ENCODE measurements around the gene EFHD1.
"Not testable (repeated sequence)": the region's sequence is repeated elsewhere in the genome, so short reads cannot be mapped to it uniquely, and the experiment has no call there.

Gene EFHD1

DNA sequence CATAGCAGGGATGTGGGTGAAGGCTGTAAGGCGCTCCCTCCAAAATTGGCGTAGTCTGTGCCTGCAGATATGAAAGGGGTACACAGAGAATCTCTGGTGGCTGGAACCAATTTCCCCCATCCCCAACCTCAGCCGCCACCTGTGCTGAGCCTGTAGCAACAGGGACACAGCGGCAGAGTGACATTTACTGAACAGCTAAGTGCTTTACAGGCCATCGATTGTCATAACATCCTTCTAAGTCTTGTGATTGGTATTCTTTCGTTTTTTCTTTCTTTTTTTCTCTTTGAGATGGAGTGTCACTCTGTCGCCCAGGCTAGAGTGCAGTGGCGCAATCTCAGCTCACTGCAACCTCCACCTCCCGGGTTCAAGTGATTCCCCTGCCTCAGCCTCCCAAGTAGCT is 12.2 kb upstream of the EFHD1 start:
- no peak for DNase-seq (ENCODE audit: low spot score)

DNA sequence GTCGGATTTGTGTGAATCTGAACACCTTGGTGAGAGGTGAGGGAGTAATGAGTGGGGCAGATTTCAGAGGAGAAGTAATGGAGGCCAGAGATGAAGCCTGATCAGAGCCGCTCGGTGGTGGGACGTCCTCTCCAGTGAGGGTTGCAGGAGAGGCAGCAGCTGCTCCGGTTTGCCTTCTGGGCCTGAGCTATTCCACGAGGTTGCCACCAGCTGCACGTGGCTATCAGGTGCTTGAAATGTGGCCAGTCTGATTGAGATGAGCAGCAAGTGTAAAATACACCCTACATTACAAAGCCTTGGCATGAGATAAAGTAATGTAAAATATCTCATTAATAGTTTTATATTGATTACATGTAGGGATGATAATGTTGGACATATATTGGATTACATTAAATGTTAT is 10.8 kb upstream of the EFHD1 start:
- no peak for DNase-seq (ENCODE audit: low spot score)

DNA sequence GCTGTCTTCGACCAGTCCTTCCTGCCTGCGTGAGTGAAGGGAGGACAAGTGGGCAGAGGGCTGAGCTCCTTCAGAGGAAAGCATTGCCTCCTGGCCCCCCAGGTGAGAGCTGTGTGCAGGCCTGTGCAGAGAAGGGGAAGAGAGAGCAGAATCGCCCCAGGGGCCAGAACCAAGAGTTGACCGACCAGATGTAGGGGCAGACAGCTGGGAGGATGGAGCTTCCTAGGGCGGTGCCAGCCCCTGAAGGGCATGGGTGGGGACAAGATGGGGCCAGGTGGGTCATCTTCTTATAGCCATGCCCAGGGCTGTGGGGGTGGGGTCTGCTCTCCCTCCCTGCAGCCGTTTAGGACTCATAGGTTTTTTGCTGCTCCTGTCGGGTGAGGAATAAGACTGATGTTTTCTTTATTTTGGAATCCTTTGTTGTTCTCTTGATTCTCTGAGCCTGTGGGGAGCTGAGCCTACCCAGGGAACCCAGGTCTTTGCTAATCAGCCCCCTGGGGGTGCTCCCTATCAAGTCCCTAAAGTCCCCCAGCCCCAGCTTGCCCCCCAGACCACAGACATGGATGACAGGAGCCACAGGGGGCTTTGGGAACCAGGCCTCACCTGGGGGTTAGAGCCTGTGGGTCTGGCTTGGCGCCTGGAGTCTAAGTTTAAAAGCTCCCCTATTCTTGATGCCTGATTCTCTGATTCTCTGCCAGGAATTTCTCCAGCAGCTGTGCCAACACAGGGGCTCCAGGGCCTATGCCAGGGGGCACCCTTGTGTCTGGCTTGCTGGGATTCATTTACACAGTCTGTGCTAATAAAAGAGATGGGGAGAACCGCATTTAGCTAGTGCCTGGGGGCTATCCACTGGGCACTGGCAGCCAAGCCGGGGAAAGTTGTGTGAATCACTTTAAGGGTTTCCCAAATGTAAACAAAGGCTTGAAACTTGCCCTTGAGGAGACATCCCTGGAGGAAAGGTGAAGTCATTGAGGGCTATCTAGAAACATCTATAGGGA is 9.3 kb upstream of the EFHD1 start:
- DNase-seq (ENCODE audit: low spot score) = no peak

DNA sequence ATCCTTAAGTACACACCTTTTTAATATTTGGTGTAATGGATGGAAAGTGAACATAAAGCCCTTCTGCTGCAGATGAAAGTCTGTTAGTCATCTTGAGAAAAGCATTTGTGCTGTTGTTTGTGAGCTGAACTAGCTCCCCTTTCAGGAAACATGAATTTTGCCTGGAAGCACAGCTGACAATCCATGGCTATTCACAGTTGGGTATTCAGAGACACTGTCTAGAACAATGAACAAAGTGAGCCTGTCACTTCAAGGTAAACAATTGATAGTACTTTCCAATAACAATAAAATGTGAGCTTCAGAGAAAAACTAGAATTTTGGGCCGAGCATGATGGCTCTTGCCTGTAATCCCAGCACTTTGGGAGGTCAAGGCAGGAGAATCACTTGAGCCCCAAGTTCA is 6.8 kb upstream of the EFHD1 start:
- no peak for DNase-seq (ENCODE audit: low spot score)

DNA sequence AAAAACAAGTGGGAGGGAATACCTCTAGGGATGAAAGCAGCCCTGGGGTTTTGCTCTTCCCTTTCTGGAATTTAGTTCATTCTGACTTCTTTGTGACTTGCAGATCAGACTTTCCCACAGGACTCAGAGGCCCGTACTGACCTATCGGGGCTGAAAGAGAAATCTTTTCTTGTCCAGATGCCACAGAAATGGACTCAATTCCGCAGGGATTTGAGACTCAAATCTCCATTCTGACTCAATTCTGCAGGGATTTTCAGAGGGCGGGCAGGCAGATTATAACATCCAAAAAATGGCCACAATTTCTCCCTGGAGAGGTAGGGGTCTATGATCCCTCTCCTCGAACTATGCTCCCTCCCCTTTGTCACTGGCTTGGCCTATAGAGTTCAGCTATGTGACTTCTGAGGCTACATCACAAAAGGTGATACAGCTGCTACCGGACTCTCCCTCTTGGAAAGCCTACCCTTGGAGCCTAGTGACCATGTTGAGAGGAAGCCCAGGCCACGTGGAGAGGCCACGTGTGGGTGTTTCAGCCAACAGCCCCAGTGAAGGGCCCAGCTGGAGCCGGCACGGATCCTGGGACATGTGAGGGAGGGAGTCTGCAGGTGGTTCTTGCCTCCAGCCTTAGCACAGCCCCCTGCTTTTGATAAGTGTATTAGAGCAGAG is 4.8 kb upstream of the EFHD1 start:
- DNase-seq (ENCODE audit: low spot score) = no peak

- no peak for DNase-seq (ENCODE audit: low spot score)
These were observed 4.3 kb upstream of the EFHD1 start for GRCh38 chr2:232629129-232629475.

GRCh38 chr2:232632229-232632903 is 1.0 kb upstream of the EFHD1 start:
- DNase-seq (ENCODE audit: low spot score) = no peak

GRCh38 chr2:232632904-232633412 is 446 bp upstream of the EFHD1 start:
- peak; percentile 46 for DNase-seq (ENCODE audit: low spot score)

DNA sequence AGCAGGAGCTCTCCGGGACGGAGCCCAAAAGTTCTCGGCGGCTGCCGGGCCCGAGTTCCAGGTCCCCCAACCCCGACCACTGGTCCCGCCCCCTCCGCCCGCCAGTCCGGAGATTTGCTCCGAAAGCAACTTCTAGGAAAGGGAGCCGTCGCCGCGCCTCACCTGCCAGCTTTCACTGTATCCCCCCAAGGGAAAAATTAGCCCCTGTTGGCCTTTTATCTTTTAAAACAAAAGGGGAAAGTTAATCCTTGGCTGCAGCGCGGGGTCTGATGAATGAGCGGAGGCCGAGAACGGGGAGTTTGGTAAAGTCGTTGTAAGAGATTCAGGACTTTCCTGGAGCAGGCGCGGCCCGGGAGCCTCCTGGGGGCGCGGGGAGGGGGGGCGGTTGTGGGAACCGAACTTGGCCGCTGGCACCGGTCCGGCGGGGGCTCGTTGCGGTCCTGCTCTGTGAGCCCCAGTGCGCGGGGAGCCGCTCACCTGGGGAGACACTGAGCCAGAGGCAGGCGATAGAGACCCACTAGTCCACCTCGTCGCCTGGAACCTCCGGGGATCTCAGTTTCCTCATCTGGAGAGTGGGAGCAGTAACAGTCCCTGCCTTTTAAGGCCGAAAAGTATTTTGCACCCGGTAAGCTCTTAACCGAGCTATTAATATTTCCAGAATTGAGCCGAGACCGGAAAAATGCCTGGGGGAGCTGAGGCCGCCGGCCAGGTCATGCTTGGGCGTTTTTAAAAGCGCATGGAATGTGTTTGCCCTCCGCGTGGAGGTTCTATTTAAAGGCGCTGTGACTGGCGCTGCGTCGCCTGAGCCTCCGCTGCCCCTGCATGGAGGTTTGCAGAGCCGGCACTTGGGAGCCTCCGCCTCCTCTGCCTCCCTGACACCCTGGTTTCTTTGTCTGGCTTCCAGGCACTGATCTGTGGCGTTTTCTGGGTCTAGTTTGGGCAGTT is 1.1 kb downstream of the EFHD1 start:
- peak; percentile 91 for DNase-seq (ENCODE audit: low spot score)

DNA sequence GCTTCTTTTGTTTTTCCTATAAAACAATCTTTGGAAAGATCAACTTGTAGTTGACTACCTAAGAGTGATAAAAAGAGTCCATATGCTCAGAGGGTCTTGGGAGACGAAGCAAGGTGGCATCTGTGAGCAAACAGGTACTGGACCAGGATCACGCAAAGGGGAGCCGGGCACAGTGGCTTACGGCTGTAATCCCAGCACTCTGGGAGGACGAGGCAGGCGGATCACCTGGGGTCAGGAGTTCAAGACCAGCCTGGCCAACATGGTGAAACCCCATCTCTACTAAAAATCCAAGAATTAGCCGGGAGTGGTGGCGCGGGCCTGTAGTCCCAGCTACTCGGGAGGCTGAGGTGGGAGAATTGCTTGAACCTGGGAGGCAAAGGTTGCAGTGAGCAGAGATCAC is 2.0 kb downstream of the EFHD1 start:
- DNase-seq (ENCODE audit: low spot score) = not testable (repeated sequence)

DNA sequence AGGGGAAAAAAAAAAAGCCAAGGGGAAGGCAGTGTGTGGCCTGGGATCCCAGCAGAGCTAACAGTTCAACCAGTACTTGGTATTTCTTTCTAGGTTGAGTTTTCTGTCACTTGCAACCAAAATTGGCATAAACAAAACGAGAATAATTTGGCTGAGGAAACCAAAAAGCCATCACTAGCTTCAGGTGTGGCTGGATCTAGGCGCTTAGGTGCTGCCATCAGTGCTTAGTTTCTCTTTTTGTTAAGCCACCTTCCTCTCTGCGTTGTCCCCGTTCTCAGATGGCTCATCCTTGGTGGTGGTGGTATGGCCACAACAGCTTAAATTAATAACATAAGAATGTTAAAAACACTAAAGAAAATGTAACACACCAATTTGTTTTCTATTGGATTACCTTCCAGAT is 2.4 kb downstream of the EFHD1 start:
- DNase-seq (ENCODE audit: low spot score) = no peak

GRCh38 chr2:232636788-232637420 is 3.5 kb downstream of the EFHD1 start:
- DNase-seq (ENCODE audit: low spot score) = peak; percentile 45

- no peak for DNase-seq (ENCODE audit: low spot score)
These were observed 4.6 kb downstream of the EFHD1 start for GRCh38 chr2:232637866-232638583.

- DNase-seq (ENCODE audit: low spot score) = no peak
These were observed 7.9 kb downstream of the EFHD1 start for GRCh38 chr2:232641153-232641848.

DNA sequence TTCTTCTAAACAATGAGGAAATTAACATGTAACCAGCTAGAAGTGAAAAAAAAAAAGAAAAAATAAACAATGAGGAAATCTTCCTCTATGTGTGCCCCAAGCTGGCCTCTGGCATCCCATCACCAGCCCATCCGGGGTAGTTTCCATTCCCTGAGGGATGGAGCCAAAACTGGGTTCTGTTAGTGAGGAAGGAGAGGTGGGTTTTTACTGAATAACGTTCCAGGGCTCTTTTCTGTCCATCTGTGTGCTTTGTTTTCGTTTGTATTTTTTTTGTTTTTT is 9.7 kb downstream of the EFHD1 start:
- no peak for DNase-seq (ENCODE audit: low spot score)

- no peak for DNase-seq (ENCODE audit: low spot score)
These were observed 10.5 kb downstream of the EFHD1 start for GRCh38 chr2:232643813-232644347.

GRCh38 chr2:232645061-232645460 is 11.7 kb downstream of the EFHD1 start:
- no peak for DNase-seq (ENCODE audit: low spot score)

DNA sequence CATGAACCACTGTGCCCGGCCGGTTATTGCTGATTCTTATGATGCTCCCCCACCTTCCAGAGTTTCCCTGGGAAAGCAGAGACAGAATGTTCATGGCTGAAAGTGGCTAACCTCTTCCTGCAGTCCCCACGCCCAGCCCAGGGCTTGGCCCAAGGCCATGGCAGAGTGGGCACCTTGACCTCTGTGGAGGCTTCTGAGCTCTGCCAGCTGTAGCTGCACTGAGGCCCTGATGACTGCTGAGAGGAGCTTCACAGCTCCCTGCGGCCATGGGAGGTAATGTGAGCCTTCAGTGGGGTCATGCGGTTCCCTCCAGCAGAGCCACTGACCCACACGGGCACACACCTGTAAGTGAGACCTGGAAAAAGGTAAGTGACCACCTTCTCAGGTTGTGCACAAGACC is 13.3 kb downstream of the EFHD1 start:
- DNase-seq (ENCODE audit: low spot score) = no peak

DNA sequence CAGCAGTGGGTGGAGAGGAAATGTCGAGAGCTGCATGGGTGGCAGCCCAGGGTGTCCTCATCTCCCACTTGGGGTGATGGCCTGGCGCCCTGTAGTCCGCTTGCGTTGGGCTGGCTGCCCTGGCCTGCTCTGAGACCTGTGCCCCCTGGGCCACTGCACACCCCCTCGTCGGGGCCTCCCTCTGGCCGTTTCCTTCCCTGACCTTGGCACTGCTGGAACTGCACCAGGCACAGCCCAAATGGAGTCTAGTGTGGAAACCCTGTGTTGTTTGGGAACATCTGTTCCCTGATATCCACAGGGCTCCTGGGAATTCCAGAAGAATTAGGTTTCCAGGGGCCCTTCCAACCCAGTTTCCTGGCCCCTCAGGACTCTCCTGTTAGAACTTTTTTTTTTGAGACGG is 13.9 kb downstream of the EFHD1 start:
- DNase-seq (ENCODE audit: low spot score) = no peak

GRCh38 chr2:232649033-232649432 is 15.6 kb downstream of the EFHD1 start:
- DNase-seq (ENCODE audit: low spot score) = no peak
